Colon (tissue), 2 donors: ENCODE results near the gene CISD3.
"Not testable (repeated sequence)": the region's sequence is repeated elsewhere in the genome, so short reads cannot be mapped to it uniquely, and the experiment has no call there.

Experiments used
- FAIRE-seq: peaks from 2 replicates; lab custom pipeline; 2012; peaks lifted over from hg19 to GRCh38; lab: Jason Lieb, UNC
- donor health status: control.
- donor health status: control.

Gene CISD3

DNA sequence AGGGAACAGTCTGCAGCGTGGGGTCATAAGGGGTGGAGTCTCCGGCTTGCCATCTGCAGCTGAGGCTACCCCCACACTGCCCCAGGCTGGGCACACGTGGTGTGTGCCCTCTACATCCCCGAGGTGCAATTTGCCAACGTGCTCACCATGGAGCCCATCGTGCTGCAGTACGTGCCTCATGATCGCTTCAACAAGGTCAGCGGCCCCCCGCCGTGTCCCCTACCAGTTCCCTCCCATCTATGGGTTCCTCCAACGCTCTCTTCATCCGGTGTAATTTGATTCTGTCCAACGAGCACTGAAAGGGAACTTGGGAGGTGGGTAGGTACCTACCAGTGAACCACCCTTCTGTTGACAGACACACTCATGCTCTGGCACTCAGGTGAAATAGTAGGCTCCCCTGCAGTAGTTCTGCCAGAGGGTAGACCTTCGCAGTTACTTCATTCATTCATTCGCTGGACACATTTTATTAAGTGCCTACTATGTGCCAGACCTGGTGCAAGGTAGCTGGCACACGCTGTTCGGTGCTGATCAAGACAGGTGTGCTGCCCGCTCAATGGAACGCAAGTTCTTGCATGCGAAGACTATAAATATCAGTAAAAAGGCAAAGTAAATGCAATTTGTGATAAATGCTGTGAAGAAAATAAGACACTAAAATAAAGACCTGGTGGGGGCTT is 22.3 kb upstream of the CISD3 start:
- FAIRE-seq, result no peak

DNA sequence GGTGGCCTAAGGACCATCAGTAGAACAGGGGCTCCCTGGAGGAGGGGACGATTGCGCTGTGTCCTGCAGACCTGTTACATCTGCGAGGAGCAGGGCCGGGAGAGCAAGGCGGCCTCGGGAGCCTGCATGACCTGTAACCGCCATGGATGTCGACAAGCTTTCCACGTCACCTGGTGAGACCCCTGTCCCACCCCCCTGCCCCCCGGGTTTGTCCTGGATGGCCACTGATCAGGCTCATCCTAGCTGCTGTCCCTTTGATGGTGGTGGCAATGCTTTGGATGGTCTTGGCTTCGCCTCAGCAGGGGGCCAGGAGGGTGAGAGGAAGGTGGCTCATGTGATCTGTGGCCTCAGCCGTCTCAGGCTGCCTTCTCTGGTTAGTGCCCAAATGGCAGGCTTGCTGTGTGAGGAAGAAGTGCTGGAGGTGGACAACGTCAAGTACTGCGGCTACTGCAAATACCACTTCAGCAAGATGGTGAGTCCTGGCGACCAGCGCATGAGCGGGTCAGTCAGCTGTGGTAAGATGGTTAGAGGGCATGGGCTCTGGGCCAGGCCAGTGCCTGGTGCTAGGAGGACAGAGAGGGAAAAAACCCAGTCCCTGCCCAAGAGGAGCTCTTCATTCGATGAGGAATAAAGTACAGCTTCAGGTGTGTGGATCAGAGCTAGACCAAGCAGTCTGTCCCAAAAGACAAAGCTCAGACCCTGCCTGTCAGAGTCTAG is 20.9 kb upstream of the CISD3 start:
- no peak for FAIRE-seq

DNA sequence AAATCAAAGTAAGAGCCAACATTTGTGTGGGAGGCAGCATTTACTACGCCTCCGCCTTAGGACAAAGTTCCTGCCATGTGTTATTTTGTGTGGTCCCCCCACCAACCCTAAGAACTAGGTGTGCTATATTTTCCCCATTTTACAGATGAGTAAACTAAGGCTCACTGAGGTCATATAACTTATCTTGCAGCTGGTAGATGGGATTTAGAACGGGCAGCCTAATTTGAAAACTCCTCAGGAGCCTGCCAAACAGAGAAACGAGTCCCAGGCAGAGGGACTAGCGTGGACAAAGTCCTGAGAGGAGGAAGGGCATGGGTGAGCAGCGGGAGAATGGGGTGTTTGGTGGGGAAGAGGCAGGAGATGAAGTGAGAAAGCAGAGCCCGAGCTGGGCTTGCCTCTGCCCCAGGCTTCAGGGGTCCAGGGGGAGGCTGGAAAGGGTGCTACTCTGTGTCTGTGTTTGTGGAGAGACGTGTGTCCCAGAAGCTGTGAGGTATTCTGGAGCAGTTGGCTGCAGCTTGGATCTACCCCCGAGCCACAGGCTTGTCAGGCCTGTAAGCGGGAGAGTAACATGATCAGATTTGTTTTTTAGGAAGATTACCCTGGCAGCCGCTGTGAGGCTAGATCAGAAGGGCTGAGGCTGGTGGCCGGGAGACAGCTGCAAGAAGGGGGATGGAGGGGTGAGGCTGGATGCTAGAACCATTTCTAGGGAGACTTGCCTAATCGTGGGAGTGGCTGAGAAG is 20.1 kb upstream of the CISD3 start:
- no peak for FAIRE-seq

DNA sequence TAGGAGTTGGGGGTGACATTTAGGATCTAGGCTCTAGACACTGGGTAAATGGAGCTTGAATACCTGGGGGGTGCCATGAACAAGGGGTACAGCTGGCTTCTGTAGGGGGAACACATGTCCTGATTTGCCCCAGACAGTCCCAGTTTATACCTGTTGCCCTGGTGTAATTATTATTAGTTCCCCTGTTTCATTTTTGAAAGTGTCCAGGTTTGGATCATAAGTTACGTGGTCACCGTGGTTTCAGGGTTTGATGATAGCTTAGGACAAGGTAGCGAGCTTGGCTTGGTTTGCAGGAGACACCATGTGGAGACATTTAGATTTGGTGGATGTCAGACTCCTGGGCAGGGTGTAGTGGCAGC is 19.6 kb upstream of the CISD3 start:
- FAIRE-seq, result no peak

DNA sequence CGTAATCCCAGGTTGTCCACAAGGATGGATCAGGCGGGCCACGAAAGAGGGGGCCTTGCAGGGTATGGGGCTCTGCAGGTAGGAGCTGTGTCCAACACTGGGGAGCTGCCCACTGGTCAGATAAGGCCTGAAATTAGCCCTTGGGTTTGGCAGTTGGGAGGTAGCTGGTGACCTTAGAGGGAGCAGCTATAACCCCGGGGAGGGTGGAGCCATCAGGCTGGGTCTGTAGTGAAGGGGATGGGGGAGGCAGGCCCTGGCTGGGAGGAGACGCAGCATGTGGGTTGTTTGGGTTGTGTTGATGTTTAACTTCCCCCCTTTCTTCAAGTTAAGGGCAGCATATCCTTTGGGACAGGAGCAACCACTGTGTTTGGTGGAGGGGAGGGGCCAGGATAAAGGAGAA is 19.2 kb upstream of the CISD3 start:
- FAIRE-seq, result no peak

DNA sequence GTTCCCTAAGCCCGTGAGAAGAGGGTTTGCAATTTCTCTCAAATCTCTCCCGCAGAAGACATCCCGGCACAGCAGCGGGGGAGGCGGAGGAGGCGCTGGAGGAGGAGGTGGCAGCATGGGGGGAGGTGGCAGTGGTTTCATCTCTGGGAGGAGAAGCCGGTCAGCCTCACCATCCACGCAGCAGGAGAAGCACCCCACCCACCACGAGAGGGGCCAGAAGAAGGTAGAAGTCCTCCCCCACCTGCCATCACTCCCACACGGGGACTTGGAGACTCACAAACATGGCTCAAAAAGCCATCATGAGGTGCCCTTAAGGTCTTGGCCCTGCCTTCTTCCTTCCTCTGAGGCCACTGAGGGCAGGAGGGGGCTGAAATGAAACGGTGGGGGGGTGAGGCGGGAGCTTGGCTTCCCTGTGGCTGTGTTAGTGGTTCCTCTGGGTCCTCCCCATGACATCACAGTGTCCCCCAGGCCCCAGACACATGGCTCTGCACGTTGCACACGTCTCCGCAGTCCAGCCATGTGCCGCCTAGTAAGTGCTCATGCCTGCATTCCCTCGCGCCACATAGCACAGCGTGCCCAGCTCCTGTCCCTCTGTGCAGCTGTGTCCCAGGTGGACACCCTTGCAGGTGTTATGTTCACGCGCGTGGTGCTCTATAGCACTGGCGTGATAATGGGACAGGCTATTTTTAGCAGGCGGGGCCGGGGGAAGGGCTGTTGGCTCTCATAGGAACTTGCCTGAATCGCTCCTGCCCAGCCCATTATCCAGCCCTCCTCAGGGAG is 18.2 kb upstream of the CISD3 start:
- FAIRE-seq, result no peak

DNA sequence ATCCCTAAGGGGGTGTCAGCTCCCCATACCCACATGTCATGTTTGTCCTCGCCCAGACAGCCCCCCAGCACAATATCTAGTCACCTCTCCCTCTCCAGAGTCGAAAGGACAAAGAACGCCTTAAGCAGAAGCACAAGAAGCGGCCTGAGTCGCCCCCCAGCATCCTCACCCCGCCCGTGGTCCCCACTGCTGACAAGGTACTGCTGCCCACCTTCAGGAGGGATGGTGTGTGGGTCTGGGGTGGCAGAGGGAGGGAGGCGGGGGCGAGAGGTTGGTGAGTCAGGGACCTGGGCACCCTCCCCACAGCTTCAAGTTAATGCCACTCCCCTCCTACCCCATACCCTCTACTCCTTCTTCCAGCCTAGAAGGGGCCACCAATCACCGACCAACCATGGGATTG is 17.5 kb upstream of the CISD3 start:
- FAIRE-seq, result no peak

DNA sequence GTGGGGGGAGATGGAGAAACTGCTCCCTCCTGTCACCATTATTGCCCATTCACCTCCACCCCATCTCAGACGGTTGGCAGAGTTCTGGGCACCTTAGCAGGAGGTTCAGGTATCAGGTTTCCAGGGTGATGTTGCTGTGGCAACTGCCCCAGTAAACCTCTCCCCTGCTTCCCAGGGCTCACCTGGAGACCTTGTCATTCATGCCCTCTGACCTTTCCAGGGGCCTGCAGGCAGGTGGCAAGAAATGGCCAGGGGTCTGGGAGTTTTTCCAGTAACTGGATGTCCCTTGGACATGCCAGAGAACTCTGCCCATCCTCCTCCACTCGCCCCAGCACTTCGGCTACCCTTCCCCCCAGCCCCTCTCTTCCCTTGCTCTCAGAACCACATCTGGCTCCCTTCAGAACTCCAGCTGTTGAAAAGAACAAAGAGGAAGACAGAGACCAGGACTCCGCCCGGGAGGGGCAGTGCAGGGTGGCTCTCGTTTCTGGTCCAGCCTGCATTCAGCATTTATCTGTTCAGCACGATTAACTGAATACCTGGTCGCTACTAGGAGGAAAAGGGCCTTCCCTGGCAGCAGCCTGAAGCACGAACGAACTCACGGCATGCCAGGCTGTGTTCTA is 16.6 kb upstream of the CISD3 start:
- FAIRE-seq, result no peak

DNA sequence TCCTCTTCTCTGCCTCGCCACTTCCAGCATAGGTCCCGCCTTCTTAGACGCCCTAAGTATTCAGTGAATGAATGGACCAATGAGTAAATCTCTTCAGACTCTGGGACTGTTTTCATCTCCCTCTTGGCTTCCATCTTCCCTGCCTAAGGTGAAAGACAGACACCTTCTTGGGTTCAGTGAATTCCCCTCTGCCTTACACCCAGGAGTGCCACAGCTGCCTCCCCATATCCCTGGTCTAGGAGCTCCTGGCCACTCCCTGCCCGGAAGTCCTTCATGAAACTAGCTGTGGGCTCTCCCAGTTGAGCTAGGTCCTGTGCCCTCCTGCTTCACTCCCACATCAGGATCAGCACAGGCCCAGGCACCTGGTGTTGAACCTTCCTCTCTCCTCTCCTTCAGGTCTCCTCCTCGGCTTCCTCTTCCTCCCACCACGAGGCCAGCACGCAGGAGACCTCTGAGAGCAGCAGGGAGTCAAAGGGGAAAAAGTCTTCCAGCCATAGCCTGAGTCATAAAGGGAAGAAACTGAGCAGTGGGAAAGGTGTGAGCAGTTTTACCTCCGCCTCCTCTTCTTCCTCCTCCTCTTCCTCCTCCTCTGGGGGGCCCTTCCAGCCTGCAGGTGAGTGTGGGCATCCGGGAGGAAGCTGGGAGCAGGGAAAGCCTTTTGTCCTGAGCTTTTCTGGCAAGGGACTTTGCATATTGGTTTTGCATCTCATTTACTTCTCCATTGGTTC is 14.8 kb upstream of the CISD3 start:
- FAIRE-seq, result no peak

DNA sequence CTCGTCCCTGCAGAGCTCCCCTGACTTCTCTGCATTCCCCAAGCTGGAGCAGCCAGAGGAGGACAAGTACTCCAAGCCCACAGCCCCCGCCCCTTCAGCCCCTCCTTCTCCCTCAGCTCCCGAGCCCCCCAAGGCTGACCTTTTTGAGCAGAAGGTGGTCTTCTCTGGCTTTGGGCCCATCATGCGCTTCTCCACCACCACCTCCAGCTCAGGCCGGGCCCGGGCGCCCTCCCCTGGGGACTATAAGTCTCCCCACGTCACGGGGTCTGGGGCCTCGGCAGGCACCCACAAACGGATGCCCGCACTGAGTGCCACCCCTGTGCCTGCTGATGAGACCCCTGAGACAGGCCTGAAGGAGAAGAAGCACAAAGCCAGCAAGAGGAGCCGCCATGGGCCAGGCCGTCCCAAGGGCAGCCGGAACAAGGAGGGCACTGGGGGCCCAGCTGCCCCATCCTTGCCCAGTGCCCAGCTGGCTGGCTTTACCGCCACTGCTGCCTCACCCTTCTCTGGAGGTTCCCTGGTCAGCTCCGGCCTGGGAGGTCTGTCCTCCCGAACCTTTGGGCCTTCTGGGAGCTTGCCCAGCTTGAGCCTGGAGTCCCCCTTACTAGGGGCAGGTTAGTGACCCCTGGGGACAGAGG is 13.7 kb upstream of the CISD3 start:
- no peak for FAIRE-seq

DNA sequence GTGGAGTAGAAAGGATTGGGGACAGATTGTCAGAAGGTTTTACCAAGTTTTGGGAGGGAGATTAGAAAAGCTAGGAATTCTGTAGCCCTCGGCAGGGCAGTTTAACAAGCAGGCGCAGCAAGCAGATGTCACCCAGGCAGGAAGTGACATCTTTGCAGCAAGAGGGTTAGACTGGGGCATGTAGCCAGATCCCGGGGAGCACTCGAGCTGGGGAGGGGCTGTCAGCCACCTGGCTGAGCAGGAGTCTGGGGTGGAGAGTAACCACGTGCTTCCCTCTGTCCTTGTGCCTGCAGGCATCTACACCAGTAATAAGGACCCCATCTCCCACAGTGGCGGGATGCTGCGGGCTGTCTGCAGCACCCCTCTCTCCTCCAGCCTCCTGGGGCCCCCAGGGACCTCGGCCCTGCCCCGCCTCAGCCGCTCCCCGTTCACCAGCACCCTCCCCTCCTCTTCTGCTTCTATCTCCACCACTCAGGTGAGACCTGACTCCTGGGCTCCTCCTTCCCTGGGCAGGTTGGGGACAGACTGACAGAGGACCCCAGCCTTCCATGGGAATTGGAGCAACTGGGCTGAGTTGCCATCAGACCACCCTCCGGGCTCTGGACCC is 12.9 kb upstream of the CISD3 start:
- FAIRE-seq, result no peak

DNA sequence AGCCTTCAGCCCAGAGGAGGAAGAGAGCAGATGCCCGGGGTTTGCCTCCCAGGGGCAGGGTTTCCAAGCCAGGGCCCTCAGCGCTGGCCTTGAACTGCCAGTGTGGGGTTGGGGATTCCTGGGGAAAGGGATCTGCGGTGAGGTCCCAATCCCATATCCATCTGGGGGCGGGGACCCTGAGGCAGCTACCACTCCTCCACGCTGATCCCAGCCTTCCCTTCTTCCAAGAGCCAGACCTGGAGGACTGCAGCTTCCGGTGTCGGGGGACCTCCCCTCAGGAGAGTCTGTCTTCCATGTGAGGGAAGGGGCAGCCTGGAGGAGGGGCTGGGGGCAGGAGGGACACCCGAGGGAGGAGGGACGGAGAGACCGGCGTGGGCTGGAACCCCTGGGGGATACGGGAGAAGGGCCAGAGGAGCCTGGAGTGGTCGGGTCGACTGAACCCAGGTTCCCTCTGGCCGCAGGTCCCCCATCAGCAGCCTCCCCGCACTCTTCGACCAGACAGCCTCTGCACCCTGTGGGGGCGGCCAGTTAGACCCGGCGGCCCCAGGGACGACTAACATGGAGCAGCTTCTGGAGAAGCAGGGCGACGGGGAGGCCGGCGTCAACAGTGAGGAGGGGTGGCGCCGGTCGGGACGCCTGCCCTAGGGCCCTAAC is 10.7 kb upstream of the CISD3 start:
- no peak for FAIRE-seq

DNA sequence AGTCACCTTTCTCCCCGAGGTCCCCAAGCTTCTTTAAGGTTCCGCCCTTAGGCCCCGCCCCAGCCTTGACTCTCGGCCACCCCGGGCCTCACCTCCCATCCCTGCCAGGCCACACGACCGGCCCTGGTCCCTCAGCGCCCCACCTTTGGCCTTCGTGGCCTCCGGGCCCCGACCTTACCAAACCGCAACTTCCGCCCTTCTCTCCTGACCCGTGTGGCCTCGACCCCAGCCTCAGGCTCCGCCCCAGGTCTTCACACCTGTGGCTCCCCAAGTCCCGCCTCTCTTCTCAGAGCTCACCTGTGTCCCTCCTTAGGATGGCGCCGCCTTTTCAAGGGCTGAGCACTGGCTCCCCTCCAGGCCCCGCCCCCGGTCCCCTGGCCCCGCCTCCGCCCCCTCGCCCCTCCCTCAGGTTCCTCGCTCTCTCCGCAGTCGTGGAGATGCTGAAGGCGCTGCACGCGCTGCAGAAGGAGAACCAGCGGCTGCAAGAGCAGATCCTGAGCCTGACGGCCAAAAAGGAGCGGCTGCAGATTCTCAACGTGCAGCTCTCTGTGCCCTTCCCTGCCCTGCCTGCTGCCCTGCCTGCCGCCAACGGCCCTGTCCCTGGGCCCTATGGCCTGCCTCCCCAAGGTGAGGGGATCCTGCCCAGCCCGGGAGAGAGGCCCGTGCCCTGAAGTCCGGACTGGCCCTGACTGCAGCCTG is 10.0 kb upstream of the CISD3 start:
- FAIRE-seq, result no peak

DNA sequence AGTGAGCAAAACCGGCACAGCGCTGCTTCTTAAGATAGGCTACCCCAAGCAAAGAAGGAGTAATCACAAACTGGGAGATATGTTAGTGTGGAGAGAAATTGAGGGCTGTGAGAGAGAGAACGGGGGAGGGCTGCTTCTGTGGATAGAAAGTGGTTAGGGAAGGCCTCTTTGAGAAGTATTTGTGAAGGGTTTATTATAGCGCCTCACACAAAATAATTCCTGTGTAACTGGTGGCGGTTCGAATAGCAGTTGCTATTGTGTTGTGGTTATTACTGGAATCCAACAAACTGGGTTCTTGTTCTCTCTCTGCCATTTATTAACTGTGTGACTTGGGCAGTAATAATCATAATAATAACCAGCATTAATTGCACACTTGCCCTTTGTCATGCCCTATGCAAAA is 9.2 kb upstream of the CISD3 start:
- FAIRE-seq, result no peak

DNA sequence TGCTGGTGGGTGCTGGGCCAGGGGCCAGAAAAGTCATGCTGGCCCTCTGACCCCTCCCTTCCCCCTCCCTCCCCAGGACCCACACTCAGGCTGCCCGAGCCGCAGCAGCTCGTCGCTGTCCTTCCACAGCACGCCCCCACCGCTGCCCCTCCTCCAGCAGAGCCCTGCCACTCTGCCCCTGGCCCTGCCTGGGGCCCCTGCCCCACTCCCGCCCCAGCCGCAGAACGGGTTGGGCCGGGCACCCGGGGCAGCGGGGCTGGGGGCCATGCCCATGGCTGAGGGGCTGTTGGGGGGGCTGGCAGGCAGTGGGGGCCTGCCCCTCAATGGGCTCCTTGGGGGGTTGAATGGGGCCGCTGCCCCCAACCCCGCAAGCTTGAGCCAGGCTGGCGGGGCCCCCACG is 8.3 kb upstream of the CISD3 start:
- FAIRE-seq, result no peak

DNA sequence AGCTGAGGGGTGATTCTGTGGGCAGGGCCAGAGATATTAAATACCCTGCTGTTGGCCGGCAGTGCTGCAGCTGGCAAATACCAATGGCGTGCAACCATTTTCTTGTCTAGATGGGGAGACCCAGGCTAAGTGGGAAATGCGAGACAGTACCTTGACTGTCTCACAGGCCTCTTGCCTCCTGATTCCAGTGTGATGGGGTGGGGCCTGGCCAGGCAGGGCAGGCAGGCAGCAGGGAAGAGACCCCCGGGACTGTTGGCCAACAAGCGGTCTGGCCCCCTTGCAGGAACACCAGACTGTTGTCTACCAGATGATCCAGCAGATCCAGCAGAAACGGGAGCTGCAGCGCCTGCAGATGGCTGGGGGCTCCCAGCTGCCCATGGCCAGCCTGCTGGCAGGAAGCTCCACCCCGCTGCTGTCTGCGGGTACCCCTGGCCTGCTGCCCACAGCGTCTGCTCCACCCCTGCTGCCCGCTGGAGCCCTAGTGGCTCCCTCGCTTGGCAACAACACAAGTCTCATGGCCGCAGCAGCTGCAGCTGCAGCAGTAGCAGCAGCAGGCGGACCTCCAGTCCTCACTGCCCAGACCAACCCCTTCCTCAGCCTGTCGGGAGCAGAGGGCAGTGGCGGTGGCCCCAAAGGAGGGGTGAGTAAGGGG is 5.7 kb upstream of the CISD3 start:
- FAIRE-seq, result no peak

DNA sequence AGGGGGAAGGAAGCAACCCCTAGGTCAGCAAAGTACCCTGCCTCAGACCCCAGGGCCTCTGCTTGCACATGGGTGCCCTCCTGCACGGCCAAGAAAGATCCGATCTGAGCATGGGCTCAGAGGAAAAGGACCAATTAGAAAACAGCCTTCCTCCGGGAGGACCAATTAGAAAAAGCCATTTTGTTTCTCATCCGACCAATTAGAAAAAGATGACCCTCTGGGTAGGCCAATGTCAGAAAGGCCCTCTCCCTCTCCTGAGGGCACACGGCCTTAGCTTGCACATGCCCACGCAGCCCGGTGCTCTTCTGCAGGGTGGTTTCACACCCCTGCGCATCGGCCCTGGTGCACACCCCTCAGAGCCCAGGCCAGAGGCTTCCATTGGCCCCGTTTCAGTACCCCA is 5.1 kb upstream of the CISD3 start:
- no peak for FAIRE-seq

DNA sequence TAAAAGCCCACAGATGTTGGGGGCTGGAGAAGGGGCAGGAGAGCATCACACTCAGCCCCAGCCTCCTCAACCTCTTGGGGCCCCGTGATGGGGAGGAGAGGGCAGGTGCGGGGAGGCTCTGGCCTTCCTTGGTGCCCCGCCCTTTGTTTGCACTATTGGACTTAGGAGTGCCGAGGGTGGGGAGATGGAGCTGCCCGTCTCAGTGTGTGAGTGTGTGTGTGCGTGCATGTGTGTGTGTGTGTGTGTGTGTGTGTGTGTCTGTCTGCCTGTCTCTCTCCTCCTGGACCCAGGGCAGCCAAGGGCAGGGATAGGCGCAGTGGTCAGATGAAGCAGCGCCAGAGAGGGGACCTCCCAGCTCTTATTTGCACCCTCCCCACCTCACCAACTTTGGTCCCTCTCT is 4.0 kb upstream of the CISD3 start:
- FAIRE-seq, result not testable (repeated sequence)

DNA sequence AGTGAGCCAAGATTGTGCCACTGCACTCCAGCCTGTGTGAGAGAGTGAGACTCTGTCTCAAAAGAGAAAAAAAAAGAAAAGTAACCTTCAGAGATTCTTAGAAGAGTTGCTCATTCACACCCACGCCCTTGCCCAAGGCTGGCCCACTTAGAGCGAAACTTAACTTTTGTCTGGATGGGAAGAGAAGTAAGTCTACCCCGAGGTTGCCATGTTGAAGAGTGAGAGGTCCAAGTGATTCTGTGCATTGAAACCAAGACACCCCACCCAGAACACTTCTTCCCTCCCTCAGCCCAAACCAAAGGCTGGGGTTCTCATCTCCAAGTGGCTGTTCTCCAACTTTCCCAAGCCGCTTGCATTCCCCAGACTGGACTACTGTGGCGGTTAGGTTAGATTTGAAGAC is 2.4 kb upstream of the CISD3 start:
- FAIRE-seq, result no peak
